Right atrium auricular region (tissue), 2 donors: Measurements from ENCODE around the gene MDK. TPM values are rescaled to one million over a fixed set of nuclear protein-coding genes. Genes with fewer than 3 reads are reported as not detected.

Source experiments
- DNase-seq: peaks from one replicate; pipeline ENCODE4 v3.0.0-alpha.2; 2019; ENCODE audit warnings: low spot score
- H3K27ac ChIP-seq, 2 donors: fragments of 200-600 bp; sonication (generic); 1 replicate in 1 of 2; 2 replicates in 1 of 2; pipeline ENCODE4 v1.5.1; 2016 to 2019
- H3K27me3 ChIP-seq, 2 donors: fragments of 200-600 bp; sonication (generic); one replicate each; pipeline versions ENCODE4 v1.5.1 to v1.6.0; 2017 to 2019
- H3K36me3 ChIP-seq: fragments of 200-600 bp; sonication (generic); one replicate; pipeline ENCODE4 v1.5.1; 2016
- H3K4me1 ChIP-seq, 2 donors: fragments of 200-600 bp; sonication (generic); one replicate each; pipeline versions ENCODE4 v1.5.1 to v1.6.0; 2017 to 2019
- H3K4me3 ChIP-seq, 2 donors: fragments of 200-600 bp; sonication (generic); 1 replicate in 1 of 2; 2 replicates in 1 of 2; pipeline ENCODE4 v1.5.1; 2017 to 2019; ENCODE audit warnings: mild to moderate bottlenecking in 1 of 2, moderate library complexity in 1 of 2
- H3K9me3 ChIP-seq, 2 donors: fragments of 200-600 bp; sonication (generic); one replicate each; pipeline ENCODE4 v1.5.1; 2019
- CTCF ChIP-seq, 2 donors: fragments of 200-600 bp; sonication (generic); IDR thresholded peaks; one replicate each; pipeline ENCODE4 v1.5.1; 2019; ENCODE audit warnings: antibody characterized with exemption in 2 of 2
- total RNA-seq, 2 donors: library from RNA; depleted of rRNA; stranded (reverse); fragments of >200 nt; gene quantifications; one replicate each; pipeline ENCODE4 v1.1.0, GENCODE V29; 2016

The MDK gene
- total RNA-seq, 2 donors from 2014 or later, result 11.9 to 26.4 TPM

- Histone ChIP-seq H3K4me3 (peak overlapping the region; percentile 54 to 69), H3K27ac (no peak overlapping the region), H3K9me3 (no peaks in the 10 kb centered on the region), H3K4me1 (peaks cover 0 to 28% of the 10 kb centered on the region in 2 donors), H3K27me3 (no peaks in the 10 kb centered on the region), H3K36me3 (peaks cover 18% of the 10 kb centered on the region)
- DNase-seq, result no peak
- no peak for TF ChIP-seq CTCF (IDR thresholded peaks at IDR 0.05)
Measured at GRCh38 chr11:46381819-46382645, 563 bp downstream of the MDK start.

- Histone ChIP-seq H3K9me3 (no peaks in the 10 kb centered on the region), H3K27ac (no peak overlapping the region), H3K36me3 (peaks cover 10% of the 10 kb centered on the region), H3K27me3 (no peaks in the 10 kb centered on the region), H3K4me1 (peaks cover 0 to 33% of the 10 kb centered on the region in 2 donors), H3K4me3 (peak overlapping the region; percentile 54 to 69)
- DNase-seq, result no peak
- TF ChIP-seq CTCF (IDR thresholded peaks at IDR 0.05), result peak; percentile 59 to 70
Measured at GRCh38 chr11:46382646-46383403, 1.4 kb downstream of the MDK start.

- no peak overlapping the region for H3K4me3 ChIP-seq
- no peak overlapping the region for H3K27ac ChIP-seq
- H3K9me3 ChIP-seq, result no peaks in the 10 kb centered on the region
- peaks cover 4% of the 10 kb centered on the region for H3K36me3 ChIP-seq
- DNase-seq, result no peak
- TF ChIP-seq CTCF (IDR thresholded peaks at IDR 0.05), result peak in 1 of 2 donors; percentile 9
- H3K27me3 ChIP-seq, result no peaks in the 10 kb centered on the region
- H3K4me1 ChIP-seq, result peaks cover 0 to 38% of the 10 kb centered on the region in 2 donors
Measured at GRCh38 chr11:46383404-46383758, 1.9 kb downstream of the MDK start.

GRCh38 chr11:46383974-46384701, 2.7 kb downstream of the MDK start:
- peaks cover 0 to 3% of the 10 kb centered on the region in 2 donors for H3K27me3 ChIP-seq
- DNase-seq, result no peak

More at GRCh38 chr11:46383974-46384701, 2.7 kb downstream of the MDK start:
- Histone ChIP-seq H3K4me1 (peaks cover 0 to 39% of the 10 kb centered on the region in 2 donors), H3K4me3 (no peak overlapping the region), H3K36me3 (no peaks in the 10 kb centered on the region), H3K9me3 (no peaks in the 10 kb centered on the region), H3K27ac (no peak overlapping the region)
- no peak for TF ChIP-seq CTCF (IDR thresholded peaks at IDR 0.05)
